Epithelial cell of esophagus (primary cell): ENCODE data around the gene BABAM2.

Experiments used
- DNase-seq: peaks from one replicate; pipeline ENCODE4 v3.0.0; 2010; ENCODE audit warnings: low read depth
- H3K4me3 ChIP-seq: 2 replicates; pipeline ENCODE4 v1.5.1; 2011; ENCODE audit warnings: mild to moderate bottlenecking, low read length, control low read depth
- TF ChIP-seq, protein P1 (sequence below): IDR thresholded peaks from 2 replicates; pipeline ENCODE4 v1.5.1; 2011; ENCODE audit warnings: low read depth, mild to moderate bottlenecking, low read length, control low read depth, inconsistent platforms; ENCODE audit not compliant: insufficient read depth; ENCODE audit errors: missing control alignments

Gene BABAM2

DNA sequence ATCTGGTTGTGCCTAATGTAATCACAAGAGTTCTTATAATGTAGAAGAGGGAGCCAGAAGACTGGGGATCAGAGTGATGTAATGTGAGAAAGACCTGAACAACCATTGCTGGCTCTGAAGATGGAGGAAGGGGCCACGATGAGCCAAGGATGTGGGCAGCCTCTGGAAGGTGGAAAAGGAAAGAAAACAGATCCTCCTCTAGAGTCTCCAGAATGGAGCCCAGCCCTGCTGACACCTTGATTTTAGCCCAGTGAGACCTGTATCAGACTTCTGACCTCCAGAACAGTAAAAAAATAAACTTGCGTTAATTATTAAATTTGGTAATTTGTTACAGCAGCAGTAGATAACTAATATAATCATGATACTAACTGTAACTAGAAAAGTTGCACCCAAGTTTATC is 3.4 kb upstream of the BABAM2 start:
- H3K4me3 ChIP-seq, result no peak overlapping the region
- DNase-seq, result no peak
- TF ChIP-seq, protein P1, sequence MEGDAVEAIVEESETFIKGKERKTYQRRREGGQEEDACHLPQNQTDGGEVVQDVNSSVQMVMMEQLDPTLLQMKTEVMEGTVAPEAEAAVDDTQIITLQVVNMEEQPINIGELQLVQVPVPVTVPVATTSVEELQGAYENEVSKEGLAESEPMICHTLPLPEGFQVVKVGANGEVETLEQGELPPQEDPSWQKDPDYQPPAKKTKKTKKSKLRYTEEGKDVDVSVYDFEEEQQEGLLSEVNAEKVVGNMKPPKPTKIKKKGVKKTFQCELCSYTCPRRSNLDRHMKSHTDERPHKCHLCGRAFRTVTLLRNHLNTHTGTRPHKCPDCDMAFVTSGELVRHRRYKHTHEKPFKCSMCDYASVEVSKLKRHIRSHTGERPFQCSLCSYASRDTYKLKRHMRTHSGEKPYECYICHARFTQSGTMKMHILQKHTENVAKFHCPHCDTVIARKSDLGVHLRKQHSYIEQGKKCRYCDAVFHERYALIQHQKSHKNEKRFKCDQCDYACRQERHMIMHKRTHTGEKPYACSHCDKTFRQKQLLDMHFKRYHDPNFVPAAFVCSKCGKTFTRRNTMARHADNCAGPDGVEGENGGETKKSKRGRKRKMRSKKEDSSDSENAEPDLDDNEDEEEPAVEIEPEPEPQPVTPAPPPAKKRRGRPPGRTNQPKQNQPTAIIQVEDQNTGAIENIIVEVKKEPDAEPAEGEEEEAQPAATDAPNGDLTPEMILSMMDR, result no peak

GRCh38 chr2:27887830-27888229 is 2.7 kb upstream of the BABAM2 start:
- DNase-seq, result no peak
- TF ChIP-seq, protein P1, result no peak
- H3K4me3 ChIP-seq, result no peak overlapping the region

- DNase-seq, result no peak
- no peak overlapping the region for H3K4me3 ChIP-seq
- TF ChIP-seq, protein P1, result no peak
Measured at GRCh38 chr2:27888790-27889189, 1.7 kb upstream of the BABAM2 start.

DNA sequence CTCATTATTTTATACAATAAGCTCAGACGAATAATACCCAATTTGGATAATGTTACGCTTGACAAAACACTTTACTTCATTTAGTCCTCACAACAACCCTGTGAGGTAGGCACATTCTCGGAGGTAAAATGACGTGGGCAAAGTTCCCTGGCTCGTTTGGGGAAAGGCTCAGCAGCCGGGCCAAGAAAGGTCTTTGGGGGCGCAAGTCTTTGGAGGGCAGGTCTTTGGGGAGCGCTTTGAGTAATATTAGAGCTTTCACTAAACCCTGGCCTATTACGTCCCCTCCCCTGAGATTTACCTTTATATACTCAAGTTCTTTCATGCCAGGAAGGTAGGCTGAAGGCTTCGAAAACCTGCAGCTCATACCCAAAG is 769 bp upstream of the BABAM2 start:
- TF ChIP-seq, protein P1, result no peak
- DNase-seq, result peak; percentile 21
- peak overlapping the region; percentile 95 for H3K4me3 ChIP-seq

DNA sequence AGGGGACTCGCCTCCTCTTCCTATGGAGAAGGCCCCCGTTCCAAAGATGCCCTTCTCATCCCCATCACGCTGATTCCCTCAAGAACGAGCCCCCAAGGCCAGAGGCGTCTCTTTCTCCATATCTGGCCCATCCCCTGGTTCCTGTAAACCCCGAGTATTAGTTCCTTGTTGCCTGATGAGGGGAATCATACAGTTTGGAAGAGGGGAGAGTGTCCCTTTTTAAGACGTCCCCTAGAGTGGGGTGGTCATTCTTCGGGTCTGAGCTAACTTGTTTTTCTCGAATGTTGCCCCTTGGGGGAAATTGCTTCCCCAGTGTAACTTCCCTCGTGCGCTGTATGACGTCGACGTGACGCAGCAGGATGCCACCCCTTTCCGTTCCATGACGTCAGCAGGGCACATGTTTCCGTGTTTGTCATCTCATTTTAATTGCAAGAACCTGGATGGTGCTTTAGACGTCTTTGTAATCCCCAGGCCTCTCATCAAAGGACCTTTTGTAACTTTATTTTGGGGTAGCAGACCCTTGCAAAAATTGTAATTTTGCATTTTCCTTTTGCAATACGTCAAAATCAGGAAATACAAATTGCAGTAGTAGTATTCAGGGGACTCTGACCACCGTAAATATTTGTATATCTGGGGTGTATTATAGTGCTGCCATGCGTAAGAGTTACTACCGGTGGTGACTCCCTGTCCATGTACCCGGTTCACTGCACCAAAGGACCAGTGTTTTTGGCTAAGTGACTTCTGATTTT is 569 bp downstream of the BABAM2 start:
- DNase-seq, result peak; percentile 58
- peak overlapping the region; percentile 95 for H3K4me3 ChIP-seq
- TF ChIP-seq, protein P1, result no peak

DNA sequence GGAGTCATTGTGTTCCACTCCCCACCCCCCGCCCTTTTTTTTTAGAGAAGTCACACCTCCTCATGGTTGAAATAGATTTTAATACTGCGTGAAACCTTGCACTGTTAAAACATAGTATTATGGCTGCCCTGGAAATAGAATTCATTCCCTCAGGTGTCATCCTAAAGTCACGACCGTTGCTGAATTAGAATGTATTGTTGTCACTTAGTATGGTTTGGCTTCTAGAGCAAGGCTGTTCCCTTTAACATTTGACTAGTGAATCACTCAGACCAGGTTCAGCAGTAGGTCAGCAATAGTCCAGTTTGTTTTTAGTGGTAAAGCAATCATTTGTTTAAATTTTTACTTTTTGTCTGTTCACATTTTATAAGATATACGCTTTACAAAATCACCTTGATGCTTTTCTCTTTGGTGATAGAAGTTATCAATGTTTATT is 1.2 kb downstream of the BABAM2 start:
- H3K4me3 ChIP-seq, result peak overlapping the region; percentile 95
- DNase-seq, result no peak
- TF ChIP-seq, protein P1, result no peak

- no peak overlapping the region for H3K4me3 ChIP-seq
- TF ChIP-seq, protein P1, result no peak
- DNase-seq, result no peak
Measured at GRCh38 chr2:27893006-27893405, 2.5 kb downstream of the BABAM2 start.
